HG02943 (cell line): Measurements from ENCODE around the gene ADPRS.

Experiments
- ATAC-seq: cut with Tn5 transposase; IDR thresholded peaks from one replicate; pipeline ENCODE4 v1.9.1; 2021; ENCODE audit warnings: mild to moderate bottlenecking, low read depth, moderate library complexity; ENCODE audit not compliant: unreplicated experiment

Gene ADPRS

GRCh38 chr1:36107394-36107793 is 18.7 kb downstream of the ADPRS start:
- no peak for ATAC-seq

- no peak for ATAC-seq
Observed at GRCh38 chr1:36108314-36108713, 19.6 kb downstream of the ADPRS start.

- ATAC-seq = no peak
Observed at GRCh38 chr1:36109041-36109679, 20.5 kb downstream of the ADPRS start.

GRCh38 chr1:36111151-36111550 is 22.5 kb downstream of the ADPRS start:
- no peak for ATAC-seq

GRCh38 chr1:36112823-36113222 is 24.1 kb downstream of the ADPRS start:
- ATAC-seq = no peak

GRCh38 chr1:36114371-36114770 is 25.7 kb downstream of the ADPRS start:
- no peak for ATAC-seq

- no peak for ATAC-seq
Observed at GRCh38 chr1:36115200-36115669, 26.5 kb downstream of the ADPRS start.

- ATAC-seq = no peak
Observed at GRCh38 chr1:36115931-36116330, 27.2 kb downstream of the ADPRS start.

- no peak for ATAC-seq
Observed at GRCh38 chr1:36116901-36117300, 28.2 kb downstream of the ADPRS start.

GRCh38 chr1:36118447-36119204 is 29.9 kb downstream of the ADPRS start:
- no peak for ATAC-seq

GRCh38 chr1:36119456-36119855 is 30.8 kb downstream of the ADPRS start:
- ATAC-seq = no peak

GRCh38 chr1:36122062-36123030 is 33.7 kb downstream of the ADPRS start:
- no peak for ATAC-seq

- no peak for ATAC-seq
Observed at GRCh38 chr1:36123356-36123755, 34.7 kb downstream of the ADPRS start.

GRCh38 chr1:36124404-36125128 is 35.9 kb downstream of the ADPRS start:
- no peak for ATAC-seq

- ATAC-seq = no peak
Observed at GRCh38 chr1:36125129-36125991, 36.7 kb downstream of the ADPRS start, which contains the start of gene COL8A2. TSS of gene COL8A2 (minus strand) at chr1:36125222. CDS start at chr1:36100242, 24,980 bp downstream.

- no peak for ATAC-seq
Observed at GRCh38 chr1:36126005-36126716, 37.5 kb downstream of the ADPRS start.

GRCh38 chr1:36126797-36127500 is 38.3 kb downstream of the ADPRS start:
- ATAC-seq = no peak
